ENCODE data around the gene LPCAT4.
"Not testable (repeated sequence)": the region's sequence is repeated elsewhere in the genome, so short reads cannot be mapped to it uniquely, and the experiment has no call there.

Gene LPCAT4, protein sequence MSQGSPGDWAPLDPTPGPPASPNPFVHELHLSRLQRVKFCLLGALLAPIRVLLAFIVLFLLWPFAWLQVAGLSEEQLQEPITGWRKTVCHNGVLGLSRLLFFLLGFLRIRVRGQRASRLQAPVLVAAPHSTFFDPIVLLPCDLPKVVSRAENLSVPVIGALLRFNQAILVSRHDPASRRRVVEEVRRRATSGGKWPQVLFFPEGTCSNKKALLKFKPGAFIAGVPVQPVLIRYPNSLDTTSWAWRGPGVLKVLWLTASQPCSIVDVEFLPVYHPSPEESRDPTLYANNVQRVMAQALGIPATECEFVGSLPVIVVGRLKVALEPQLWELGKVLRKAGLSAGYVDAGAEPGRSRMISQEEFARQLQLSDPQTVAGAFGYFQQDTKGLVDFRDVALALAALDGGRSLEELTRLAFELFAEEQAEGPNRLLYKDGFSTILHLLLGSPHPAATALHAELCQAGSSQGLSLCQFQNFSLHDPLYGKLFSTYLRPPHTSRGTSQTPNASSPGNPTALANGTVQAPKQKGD

DNA sequence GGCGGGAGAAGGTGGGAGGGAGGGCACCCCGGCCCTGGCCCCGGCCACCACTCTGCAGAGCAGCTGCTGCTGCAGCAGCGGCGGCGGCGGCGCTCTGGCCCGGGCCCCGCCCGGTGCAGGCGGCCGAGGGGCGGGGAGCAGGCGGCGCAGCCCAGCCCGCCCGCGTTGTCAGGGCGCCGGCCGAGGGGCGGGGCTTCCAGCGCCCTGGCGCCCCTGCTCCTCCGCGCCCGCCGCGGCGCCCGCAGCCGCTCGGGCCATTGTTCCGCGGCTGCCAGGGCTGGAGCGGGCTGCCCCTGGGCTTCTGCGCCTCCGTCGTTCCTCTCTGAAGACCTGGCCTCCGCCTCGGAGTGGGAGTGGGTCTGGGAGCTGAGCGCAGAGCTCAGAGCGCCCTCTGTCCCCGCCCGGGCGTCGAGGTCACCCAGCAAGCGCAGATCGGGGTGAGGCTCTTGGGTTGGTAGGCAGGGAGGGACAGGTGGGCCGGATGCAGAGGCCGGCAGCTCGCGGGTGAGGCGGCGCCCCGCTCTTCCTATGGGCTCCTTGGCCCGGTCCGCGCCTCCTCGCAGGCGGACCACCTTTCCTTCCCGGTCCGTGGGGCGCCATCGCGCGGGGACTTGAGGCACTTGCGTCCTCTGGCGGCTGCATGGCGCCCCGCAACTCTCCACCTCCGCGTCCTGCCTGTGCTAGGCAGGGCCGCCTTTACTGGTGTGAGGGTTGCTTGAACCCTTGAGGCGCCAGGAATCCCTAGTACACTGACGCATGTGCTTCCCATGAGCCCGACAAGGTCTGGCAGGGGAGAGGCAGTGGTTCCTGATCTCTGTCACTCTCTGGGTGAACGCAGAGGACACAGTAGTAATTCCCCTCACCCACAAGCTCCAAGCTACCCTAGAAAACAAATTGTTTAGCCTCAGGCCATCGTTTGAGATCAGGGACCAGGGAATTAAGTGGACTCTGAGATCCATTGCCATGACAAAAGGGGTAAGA lies at the start of gene LPCAT4:
LPCAT4 (minus strand) TSS at position 96 of the 981 bp plus-strand sequence. CDS start 96 bp downstream, outside the sequence.
- DNase-seq (ENCODE audit: low read depth), result peak; percentile 80

DNA sequence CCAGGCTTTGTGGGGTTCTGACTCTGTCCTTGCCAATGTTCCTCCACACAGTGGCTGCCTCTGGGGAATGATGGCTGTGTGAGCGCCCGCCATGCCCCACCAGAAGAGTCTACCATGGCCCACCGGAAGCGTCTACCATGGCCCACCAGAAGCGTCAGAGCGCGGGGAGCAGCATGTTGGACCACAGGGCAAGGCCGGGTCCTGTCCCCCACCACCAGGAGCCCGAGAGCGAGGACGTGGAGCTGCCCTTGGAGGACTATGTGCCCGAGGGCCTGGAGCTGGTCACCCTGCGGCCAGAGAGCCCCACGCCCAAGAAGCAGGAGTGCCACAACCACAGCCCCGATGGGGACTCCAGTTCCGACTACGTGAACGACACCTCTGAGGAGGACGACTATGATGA lies 42.5 kb upstream of the LPCAT4 start:
- DNase-seq (ENCODE audit: low read depth), result not testable (repeated sequence)

DNA sequence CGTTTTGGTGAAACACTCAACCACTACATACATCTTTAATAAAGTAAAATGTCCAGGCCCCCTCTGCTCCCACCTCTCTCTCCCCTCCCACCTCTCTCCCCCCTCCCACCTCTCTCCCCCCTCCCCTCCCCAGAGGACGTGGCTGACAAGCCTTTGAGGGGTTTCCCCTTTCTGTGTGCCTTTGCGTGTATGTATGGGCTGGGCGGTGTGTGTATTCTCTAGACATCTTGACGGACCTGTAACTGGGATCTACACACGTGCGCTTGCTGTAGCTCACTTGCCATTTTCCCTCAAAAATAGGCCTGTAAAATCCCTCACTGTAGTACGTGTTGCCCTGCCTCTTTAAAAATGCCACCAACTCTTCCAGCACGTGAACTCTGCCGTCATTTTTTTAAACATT lies 42.0 kb upstream of the LPCAT4 start:
- not testable (repeated sequence) for DNase-seq (ENCODE audit: low read depth)

DNA sequence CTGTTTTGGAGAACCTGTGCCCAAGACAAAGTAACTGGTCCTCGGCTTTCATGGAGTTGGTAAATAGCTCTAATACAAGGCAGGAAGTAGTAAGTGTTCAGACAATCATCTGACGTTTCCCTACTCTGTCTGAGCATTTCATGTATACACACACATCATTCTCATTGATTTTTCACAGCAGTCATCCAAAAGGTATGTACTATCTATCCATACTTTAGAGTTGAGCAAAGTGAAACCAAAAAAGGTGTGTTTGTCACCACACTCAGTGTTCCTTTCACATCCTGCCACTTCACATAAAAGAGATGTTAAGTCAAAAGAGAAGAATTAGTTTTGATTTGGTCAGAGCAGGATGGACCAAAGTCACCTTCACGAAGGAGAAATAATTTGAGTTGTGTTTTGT lies 36.9 kb upstream of the LPCAT4 start:
- DNase-seq (ENCODE audit: low read depth), result not testable (repeated sequence)

DNA sequence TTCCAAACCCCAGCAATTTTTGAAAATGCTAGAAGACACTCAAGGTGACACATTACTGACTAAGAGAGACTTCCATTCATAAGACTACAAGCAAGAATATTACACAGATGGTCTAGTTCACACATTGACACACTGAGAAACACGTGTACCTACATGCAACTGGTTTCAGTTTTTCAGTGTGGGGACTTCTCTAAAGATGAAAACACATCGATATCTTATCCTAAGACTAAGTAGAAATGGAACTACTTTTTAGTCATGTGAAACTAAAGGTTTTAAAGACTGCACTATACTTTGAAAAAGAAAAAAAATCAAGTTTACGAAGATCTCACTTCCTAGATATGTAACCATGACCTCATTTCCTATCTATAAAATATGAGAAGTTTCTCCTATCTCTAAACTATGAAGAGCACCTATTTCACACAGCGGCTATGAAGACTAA lies 36.2 kb upstream of the LPCAT4 start:
- not testable (repeated sequence) for DNase-seq (ENCODE audit: low read depth)

DNA sequence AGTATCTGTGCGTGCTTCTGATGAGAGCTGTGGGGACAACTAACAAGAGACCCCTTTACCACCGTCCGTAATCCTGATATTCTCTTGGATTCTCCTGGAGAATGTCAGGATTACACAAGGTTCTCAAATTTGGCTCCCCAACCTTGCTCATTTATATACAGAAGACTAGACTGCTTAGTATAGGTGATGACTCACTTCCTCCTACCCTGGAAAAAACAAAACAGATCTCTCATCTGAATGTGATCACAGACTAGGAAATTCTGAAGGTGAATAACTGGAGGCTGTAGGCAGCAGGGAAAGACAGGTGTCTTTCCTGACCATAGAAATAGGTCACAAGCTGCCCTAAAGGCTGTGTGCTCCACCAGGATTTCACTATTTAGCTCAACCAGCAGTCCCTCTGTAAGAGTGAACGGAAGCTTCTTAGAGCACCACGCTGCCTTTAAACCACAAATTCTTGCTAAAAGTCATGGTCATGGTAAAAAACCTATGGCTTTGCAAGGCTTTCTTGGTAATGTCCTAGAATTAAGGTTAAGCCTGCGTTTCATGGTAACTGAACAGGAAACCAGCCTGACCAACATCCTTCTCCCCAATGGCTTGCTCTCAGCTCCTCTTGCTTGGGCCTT lies 30.8 kb upstream of the LPCAT4 start:
- DNase-seq (ENCODE audit: low read depth), result not testable (repeated sequence)

DNA sequence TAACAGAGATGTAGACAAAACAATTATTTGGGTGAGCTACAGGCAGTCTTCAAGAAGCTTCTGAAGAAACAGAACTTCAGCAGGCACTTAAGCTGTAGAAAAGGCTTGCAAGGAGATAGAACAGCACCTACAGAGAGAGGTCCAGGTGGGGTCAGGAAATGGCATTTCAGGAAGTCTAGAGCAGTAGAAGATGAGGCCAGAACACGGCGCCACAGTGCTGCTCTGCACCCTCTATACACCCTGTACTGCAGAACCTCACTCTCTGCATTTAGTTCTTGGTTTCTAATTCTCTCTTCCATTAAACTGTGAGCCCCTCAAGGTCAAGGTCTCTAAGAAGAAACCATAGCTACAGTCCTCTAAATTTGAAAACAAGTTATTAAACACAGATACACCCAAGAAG lies 26.0 kb upstream of the LPCAT4 start:
- not testable (repeated sequence) for DNase-seq (ENCODE audit: low read depth)

DNA sequence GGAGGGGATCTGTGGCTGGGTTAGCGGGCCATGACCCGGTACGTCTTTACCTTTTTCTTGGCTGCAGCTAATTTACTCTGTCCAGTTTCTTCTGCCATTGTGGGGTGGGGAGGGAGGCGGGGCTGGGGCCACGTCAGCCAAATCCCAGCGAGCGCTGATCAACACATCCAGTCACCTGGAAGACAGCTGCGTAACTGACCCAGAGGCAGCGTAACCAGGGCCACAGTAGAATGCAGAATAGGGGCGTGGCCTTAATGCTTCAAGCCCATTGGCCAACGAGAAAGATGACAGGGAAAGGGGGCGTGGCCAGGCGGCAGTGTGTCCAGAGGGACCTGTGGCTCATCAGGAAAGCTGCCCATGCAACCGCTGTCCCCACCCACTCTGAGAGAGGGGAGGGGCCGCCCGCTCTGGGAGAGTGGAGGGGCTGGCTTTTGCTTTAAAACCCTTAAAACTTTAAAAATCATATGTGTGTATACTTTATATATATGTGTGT lies 22.6 kb upstream of the LPCAT4 start:
- DNase-seq (ENCODE audit: low read depth), result not testable (repeated sequence)

DNA sequence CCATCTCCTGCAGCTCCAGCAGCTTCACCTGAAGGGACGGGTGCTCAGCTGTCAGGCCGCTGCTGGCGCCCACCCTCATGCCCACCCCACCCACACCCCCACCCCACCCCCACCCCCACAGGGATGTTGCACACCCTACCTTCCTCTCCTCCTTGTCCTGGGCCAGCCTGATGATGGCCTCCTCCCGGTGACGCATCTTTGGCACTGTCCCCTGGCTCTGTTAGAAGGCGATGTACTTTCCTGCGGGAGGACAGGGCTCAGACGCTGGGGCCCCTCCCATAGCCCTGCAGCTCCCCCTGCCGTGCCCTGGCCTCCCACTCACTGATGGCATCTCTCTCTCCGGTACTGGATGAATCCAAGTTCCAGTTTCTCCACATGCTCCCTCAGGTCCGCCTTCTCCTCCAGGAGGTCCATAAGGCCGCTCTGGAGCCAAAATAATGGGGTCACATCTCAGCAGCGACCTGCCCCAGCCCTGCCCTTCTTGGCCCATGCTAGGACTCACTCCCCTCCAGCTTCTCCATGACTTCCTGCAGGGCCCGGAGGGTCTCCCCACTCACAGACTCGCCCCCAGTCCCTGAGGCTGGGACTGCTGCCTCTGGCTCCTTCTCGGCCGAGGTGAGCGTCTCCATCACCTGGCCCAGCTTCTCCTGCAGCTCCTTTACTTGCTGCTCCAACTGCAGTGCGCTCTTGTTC lies 15.0 kb upstream of the LPCAT4 start:
- DNase-seq (ENCODE audit: low read depth), result not testable (repeated sequence)

DNA sequence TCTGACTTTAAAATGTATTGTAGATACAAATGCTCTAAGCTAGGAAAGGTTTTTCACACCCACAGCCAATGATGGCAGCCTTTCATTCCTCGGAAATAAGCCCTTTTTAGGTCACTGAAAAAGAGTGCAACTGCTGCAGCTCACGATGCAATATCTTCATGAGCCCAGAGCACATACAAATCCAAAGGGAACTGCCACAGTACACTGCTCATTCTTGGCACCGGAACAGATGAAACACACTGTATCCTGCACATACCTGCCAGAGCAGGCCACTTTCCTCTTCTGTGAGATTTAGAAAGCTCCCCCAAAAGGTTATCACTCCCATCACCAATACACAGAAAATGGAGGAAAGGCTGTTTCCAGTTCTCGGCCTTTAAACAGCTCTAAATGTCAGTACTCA lies 13.5 kb upstream of the LPCAT4 start:
- DNase-seq (ENCODE audit: low read depth), result not testable (repeated sequence)

DNA sequence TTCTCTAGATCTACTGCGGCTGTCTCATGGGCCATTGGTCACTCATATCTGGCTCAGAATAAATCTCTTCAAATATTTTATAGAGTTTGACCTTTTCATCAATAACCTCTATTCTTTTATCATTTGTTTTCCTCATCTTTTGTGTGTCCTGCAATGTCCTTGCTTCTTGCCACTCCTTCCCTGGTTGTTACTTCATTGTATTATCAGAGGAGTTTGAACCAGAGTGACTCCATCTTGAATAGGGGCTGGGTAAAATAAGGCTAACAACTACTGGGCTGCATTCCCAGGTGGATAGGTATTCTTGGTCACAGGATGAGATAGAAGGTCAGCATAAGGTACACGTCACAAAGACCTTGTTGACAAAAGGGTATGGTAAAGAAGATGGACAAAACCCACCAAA lies 9.9 kb upstream of the LPCAT4 start:
- no peak for DNase-seq (ENCODE audit: low read depth)

DNA sequence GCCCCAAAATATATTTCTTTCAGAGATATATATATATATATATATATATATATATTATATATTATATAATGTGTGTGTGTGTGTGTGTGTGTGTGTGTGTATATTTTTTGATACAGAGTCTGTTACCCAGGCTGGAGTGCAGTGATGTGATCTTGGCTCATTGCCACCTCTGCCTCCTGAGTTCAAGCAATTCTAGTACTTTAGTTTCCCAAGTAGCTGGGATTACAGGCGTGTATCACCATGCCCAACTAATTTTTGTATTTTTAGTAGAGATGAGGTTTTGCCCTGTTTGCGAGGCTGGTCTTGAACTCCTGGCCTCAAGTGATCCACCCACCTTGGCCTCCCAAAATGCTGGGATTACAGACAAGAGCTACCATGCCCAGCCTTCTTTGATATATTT lies 8.5 kb upstream of the LPCAT4 start:
- DNase-seq (ENCODE audit: low read depth), result not testable (repeated sequence)

DNA sequence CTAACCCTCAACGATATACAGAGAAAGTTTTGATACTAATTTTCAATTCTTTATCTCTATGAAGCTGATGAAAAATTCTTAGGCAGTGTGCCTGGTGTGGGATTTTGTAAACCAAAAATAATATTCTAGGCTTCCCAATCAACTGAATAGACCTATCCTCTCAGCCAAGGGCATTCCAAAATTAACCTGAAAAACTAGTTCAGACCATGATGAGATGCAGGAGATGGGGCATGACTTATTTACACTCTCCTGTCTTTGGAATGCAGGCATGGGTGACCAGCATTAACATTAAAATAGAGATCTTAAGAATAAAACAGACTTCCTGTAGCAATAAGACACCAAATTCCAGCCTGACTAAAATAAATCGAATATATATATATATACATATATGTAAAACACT lies 7.8 kb upstream of the LPCAT4 start:
- DNase-seq (ENCODE audit: low read depth), result no peak

DNA sequence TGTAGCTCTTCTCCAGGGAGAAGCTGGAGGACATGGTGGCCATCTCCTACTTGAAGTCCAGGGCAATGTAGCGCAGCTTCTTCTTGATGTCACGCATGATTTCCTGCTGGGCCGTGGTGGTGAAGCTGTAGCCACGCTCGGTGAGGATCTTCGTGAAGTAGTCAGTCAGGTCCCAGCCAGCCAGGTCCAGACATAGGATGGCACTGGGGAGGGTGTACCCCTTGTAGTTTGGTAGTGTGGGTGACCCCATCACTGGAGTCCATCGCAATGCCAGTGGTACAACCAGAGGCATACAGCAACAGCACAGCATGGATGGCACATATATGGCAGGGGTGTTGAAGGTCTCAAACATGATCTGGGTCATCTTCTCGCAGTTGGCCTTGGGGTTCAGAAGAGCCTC lies 7.0 kb upstream of the LPCAT4 start:
- no peak for DNase-seq (ENCODE audit: low read depth)

DNA sequence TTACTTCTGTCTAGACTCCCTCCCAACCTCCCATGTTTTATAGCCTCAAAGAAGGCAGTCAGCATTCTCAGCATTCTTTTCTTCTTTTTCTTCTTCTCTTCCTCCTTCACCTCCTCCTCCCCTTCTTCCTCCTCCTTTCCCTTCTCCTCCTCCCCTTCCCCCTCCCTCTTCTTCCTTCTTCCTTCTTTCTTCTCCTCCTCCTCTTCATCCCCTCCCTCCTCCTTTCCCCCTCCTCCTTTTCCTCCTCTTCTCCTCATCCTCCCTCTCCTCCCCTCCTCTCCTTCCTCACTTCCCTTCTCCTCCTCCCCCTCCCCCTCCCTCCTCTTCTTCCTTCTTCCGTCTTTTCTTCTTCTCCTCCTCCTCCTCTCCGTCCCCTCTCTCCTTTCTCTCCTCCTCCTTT lies 3.6 kb upstream of the LPCAT4 start:
- DNase-seq (ENCODE audit: low read depth), result no peak

DNA sequence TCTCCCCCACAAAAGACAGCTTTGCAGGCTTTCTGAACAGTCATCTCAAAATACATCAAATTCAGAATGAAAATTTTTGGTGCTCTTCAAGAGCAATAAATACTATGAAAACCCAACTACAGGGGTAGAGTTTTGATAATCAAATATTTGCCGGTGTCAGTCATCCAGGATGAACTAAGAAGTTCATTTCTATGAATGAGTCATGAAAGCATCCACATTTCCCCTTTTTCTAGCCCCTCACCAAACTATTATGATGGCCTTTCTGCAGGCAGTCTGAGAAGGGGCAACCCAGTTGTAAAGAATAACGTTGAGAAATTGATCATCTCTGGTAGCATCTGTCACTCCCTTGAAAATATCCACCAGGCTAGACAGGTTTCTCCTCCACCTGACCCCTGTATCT lies 3.1 kb upstream of the LPCAT4 start:
- DNase-seq (ENCODE audit: low read depth), result no peak

DNA sequence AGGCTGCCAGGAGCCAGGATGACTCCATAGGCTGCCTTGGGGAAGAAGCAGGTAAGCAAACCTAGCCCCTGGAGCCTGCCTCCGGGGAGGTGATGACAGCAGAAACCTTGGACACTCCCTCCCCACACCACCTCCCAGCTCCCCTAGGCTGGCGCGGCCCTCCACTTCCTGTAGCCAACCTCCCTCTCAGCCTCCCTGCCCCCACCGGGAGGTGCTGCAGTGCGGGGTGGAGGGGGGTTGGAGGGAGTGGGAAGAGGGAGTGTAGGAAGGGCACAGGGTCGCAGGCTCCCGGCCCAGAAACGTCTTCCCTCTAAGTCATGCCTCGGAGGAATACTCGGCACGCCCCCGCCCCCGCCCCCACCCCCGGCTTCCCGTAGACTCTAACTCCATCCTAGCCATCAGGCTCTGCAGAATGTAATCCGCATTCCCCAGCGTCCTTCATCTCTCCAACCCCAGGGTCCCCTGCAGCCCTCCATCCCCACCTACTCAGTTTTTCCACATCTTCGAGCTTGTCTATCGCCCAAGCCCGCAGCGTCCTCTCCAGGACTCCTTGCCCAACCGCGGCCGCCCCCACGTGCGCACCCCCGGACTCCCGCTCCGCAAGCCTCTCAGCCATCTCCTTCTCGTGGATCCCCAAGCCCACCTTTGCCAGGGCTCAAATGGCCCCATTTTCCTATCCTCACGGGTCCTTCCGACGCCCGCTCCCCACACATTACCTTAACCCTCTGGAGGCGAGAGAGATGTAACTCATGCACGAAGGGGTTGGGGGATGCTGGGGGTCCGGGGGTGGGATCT lies 528 bp downstream of the LPCAT4 start:
- peak; percentile 34 for DNase-seq (ENCODE audit: low read depth)

DNA sequence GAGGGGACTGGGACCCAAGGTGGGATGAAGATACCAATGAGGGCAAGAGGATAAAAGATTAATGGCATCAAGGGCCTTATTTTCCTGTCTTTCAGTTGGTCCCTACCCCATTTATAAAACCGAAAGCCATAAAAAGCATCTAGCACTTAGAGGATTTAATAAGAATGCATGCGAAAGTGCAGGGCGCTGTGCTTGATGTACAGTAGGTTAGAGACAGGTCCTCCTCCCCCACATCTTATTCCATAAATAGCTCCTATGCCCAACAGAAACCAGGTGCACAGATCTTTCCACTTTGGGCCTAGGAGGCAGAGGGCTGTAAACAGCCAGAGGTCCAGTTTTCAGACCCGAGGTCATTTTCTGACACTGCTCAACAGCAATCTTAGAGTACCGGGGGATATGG lies 1.2 kb downstream of the LPCAT4 start:
- no peak for DNase-seq (ENCODE audit: low read depth)

DNA sequence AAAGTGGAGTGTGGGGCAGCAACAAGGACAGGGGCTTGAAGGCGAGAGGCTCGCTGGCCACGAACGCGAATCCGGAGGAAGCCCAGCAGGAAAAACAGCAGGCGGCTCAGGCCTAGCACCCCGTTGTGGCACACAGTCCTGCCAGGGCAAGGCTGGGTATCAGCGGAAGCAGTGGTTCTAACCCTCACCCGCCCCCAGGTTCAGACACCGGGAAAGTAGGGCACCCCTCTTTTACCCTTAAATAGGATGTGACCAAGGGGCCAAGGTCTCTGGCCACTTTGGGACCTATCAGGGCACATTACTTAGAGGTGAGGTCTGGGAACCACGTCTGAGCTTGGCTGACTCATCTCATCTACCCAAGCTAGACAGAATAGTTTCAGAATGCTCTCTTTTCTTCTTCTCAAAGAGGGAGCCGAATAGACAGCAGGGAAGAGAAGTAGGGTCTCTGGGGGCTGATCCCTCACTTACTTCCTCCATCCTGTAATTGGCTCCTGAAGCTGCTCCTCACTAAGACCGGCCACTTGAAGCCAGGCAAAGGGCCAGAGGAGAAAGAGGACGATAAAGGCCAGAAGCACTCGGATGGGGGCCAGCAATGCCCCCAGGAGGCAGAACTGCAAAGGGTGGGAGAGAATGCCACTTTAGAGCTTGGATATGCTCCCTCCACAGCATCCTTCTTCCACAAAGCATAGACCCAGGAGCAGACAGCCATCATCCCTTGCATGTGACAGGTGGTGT lies 1.7 kb downstream of the LPCAT4 start:
- no peak for DNase-seq (ENCODE audit: low read depth)

DNA sequence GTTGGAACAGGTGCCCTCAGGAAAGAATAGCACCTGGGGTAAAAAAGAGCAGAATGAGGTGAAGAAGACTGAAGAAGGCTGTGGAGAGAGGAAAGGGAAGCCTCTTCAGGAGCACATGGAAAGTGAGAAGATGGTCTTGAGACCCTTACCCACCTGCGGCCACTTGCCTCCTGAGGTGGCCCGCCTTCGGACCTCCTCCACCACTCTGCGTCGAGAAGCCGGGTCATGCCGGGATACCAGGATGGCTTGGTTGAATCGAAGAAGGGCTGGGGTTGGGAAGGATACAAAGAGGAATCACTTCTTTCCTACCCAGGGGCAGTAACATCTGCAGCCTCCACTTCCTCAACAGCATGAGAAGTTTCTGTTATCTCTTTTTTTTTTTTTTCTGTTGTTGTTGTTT lies 3.0 kb downstream of the LPCAT4 start:
- no peak for DNase-seq (ENCODE audit: low read depth)
